Activated naive CD8-positive, alpha-beta T cell treated with anti-CD3 and anti-CD28 coated beads, Interleukin-2, amount 10 ng/mL, durations not matched to agents 7 days and 5 days (primary cell): ENCODE results near the gene SCN3A. TPM values are rescaled to one million over a fixed set of nuclear protein-coding genes. Genes with fewer than 3 reads are reported as not detected.

Experiments used
- ATAC-seq: fragments of 150-1000 bp; cut with Tn5 transposase; one replicate; pipeline ENCODE4 v1.10.0; 2021; ENCODE audit warnings: low read depth, moderate library complexity
- POLR2A ChIA-PET: fragments of 350-600 bp; sonication (Branson Sonifier 250); formaldehyde crosslinking; loops from one replicate; lab custom pipeline; 2021; ENCODE audit warnings: antibody characterized with exemption; lab: Charles Lee
- DNase-seq: peaks from one replicate; pipeline ENCODE4 v3.0.0; 2021
- H3K27ac Mint-ChIP-seq: one replicate; pipeline ENCODE4 v1.8.0; 2022; ENCODE audit warnings: mild to moderate bottlenecking, mixed read lengths
- H3K27me3 Mint-ChIP-seq: one replicate; pipeline ENCODE4 v1.8.0; 2022; ENCODE audit warnings: mild to moderate bottlenecking, moderate library complexity, mixed read lengths
- H3K36me3 Mint-ChIP-seq: one replicate; pipeline ENCODE4 v1.8.0; 2021; ENCODE audit warnings: mild to moderate bottlenecking, mixed read lengths
- H3K4me1 Mint-ChIP-seq: one replicate; pipeline ENCODE4 v1.8.0; 2021; ENCODE audit warnings: mixed read lengths
- H3K4me3 Mint-ChIP-seq: one replicate; pipeline ENCODE4 v1.8.0; 2022; ENCODE audit warnings: mild to moderate bottlenecking, moderate library complexity, mixed read lengths
- H3K9me3 Mint-ChIP-seq: one replicate; pipeline ENCODE4 v1.8.0; 2021; ENCODE audit warnings: mixed read lengths
- total RNA-seq, 2 experiments: library from RNA; stranded (reverse); gene quantifications; one replicate each; pipeline ENCODE4 v1.2.3, GENCODE V29; 2021

Gene SCN3A
- total RNA-seq, 2 experiments from 2014 or later = not detected

- Mint-ChIP-seq H3K27ac (no peak overlapping the region), H3K4me1 (no peaks in the 10 kb centered on the region), H3K9me3 (no peaks in the 10 kb centered on the region), H3K4me3 (no peak overlapping the region), H3K27me3 (peaks cover 2% of the 10 kb centered on the region), H3K36me3 (no peaks in the 10 kb centered on the region)
- POLR2A ChIA-PET = no interaction called here
- no peak for DNase-seq
- no peak for ATAC-seq
Observed at GRCh38 chr2:165214093-165214492, 10.2 kb upstream of the SCN3A start.

- DNase-seq = no peak
- Mint-ChIP-seq H3K4me1 (peaks cover 4% of the 10 kb centered on the region), H3K36me3 (no peaks in the 10 kb centered on the region), H3K27me3 (peaks cover 3% of the 10 kb centered on the region), H3K4me3 (no peak overlapping the region), H3K9me3 (no peaks in the 10 kb centered on the region), H3K27ac (no peak overlapping the region)
- POLR2A ChIA-PET = no interaction called here
- ATAC-seq = no peak
Observed at GRCh38 chr2:165208094-165208493, 4.2 kb upstream of the SCN3A start.

GRCh38 chr2:165205865-165206264 is 2.0 kb upstream of the SCN3A start:
- ATAC-seq = no peak
- peaks cover 4% of the 10 kb centered on the region for H3K4me1 Mint-ChIP-seq
- DNase-seq = no peak
- no peaks in the 10 kb centered on the region for H3K9me3 Mint-ChIP-seq
- POLR2A ChIA-PET = no interaction called here
- no peak overlapping the region for H3K4me3 Mint-ChIP-seq
- no peaks in the 10 kb centered on the region for H3K36me3 Mint-ChIP-seq
- H3K27me3 Mint-ChIP-seq = peaks cover 3% of the 10 kb centered on the region
- no peak overlapping the region for H3K27ac Mint-ChIP-seq

GRCh38 chr2:165202239-165202638 is 1.6 kb downstream of the SCN3A start:
- no peak overlapping the region for H3K27ac Mint-ChIP-seq
- DNase-seq = no peak
- peaks cover 4% of the 10 kb centered on the region for H3K4me1 Mint-ChIP-seq
- no peaks in the 10 kb centered on the region for H3K9me3 Mint-ChIP-seq
- no peaks in the 10 kb centered on the region for H3K36me3 Mint-ChIP-seq
- peaks cover 3% of the 10 kb centered on the region for H3K27me3 Mint-ChIP-seq
- H3K4me3 Mint-ChIP-seq = no peak overlapping the region
- POLR2A ChIA-PET = no interaction called here
- no peak for ATAC-seq

- POLR2A ChIA-PET = no interaction called here
- Mint-ChIP-seq H3K4me1 (no peaks in the 10 kb centered on the region), H3K36me3 (no peaks in the 10 kb centered on the region), H3K27ac (no peak overlapping the region), H3K9me3 (no peaks in the 10 kb centered on the region), H3K4me3 (no peak overlapping the region), H3K27me3 (peaks cover 8% of the 10 kb centered on the region)
- DNase-seq (no peak), ATAC-seq (no peak)
Observed at GRCh38 chr2:165198181-165198580, 5.7 kb downstream of the SCN3A start.

- H3K36me3 Mint-ChIP-seq = no peaks in the 10 kb centered on the region
- peaks cover 8% of the 10 kb centered on the region for H3K27me3 Mint-ChIP-seq
- ATAC-seq (no peak), DNase-seq (no peak)
- no peaks in the 10 kb centered on the region for H3K4me1 Mint-ChIP-seq
- no peaks in the 10 kb centered on the region for H3K9me3 Mint-ChIP-seq
- H3K27ac Mint-ChIP-seq = no peak overlapping the region
- POLR2A ChIA-PET = no interaction called here
- no peak overlapping the region for H3K4me3 Mint-ChIP-seq
Observed at GRCh38 chr2:165197346-165197745, 6.5 kb downstream of the SCN3A start.

- H3K9me3 Mint-ChIP-seq = no peaks in the 10 kb centered on the region
- no peaks in the 10 kb centered on the region for H3K36me3 Mint-ChIP-seq
- H3K4me1 Mint-ChIP-seq = no peaks in the 10 kb centered on the region
- POLR2A ChIA-PET = no interaction called here
- no peak overlapping the region for H3K4me3 Mint-ChIP-seq
- H3K27me3 Mint-ChIP-seq = peaks cover 8% of the 10 kb centered on the region
- DNase-seq (no peak), ATAC-seq (no peak)
- no peak overlapping the region for H3K27ac Mint-ChIP-seq
Observed at GRCh38 chr2:165196411-165196810, 7.4 kb downstream of the SCN3A start.

- no peaks in the 10 kb centered on the region for H3K36me3 Mint-ChIP-seq
- peaks cover 8% of the 10 kb centered on the region for H3K27me3 Mint-ChIP-seq
- POLR2A ChIA-PET = no interaction called here
- DNase-seq (no peak), ATAC-seq (no peak)
- H3K4me3 Mint-ChIP-seq = no peak overlapping the region
- no peaks in the 10 kb centered on the region for H3K9me3 Mint-ChIP-seq
- H3K27ac Mint-ChIP-seq = no peak overlapping the region
- no peaks in the 10 kb centered on the region for H3K4me1 Mint-ChIP-seq
Observed at GRCh38 chr2:165193178-165193777, 10.6 kb downstream of the SCN3A start.

GRCh38 chr2:165192729-165193128 is 11.1 kb downstream of the SCN3A start:
- Mint-ChIP-seq H3K9me3 (no peaks in the 10 kb centered on the region), H3K27me3 (peaks cover 8% of the 10 kb centered on the region), H3K27ac (no peak overlapping the region), H3K36me3 (no peaks in the 10 kb centered on the region), H3K4me3 (no peak overlapping the region), H3K4me1 (no peaks in the 10 kb centered on the region)
- ATAC-seq = no peak
- no peak for DNase-seq
- POLR2A ChIA-PET = no interaction called here

DNA sequence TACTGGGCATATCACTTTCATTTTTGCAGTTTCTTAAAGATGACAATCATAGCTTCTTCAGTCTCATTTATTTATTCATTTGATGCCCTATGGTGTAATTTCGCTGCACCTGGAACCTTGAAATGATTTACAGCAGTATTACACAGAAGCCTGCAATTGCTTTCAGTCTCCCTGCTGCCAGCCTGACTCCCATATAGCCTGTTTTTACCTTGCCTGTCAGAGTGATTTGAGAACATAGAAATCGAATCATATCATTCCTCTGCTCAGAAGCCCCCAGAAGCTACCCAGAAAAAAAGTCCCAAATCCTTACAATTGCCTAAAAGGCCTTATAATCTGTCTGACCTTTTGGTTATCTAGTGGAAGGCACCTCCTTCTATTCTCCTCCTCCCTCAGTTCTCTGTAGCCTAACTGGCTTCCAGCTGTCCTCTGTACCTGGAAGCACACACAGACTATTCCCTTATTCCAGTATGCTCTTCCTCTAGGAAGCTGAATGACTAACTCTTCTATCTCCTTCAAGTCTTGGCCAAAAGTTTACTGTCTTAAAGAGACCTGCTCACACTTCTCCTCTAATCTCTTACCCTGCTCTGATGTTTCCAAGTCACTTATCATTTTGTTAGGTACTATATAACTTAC is 12.6 kb downstream of the SCN3A start:
- ATAC-seq = no peak
- no peak overlapping the region for H3K4me3 Mint-ChIP-seq
- peaks cover 8% of the 10 kb centered on the region for H3K27me3 Mint-ChIP-seq
- no peak for DNase-seq
- POLR2A ChIA-PET = no interaction called here
- H3K9me3 Mint-ChIP-seq = no peaks in the 10 kb centered on the region
- H3K4me1 Mint-ChIP-seq = no peaks in the 10 kb centered on the region
- no peak overlapping the region for H3K27ac Mint-ChIP-seq
- H3K36me3 Mint-ChIP-seq = no peaks in the 10 kb centered on the region

DNA sequence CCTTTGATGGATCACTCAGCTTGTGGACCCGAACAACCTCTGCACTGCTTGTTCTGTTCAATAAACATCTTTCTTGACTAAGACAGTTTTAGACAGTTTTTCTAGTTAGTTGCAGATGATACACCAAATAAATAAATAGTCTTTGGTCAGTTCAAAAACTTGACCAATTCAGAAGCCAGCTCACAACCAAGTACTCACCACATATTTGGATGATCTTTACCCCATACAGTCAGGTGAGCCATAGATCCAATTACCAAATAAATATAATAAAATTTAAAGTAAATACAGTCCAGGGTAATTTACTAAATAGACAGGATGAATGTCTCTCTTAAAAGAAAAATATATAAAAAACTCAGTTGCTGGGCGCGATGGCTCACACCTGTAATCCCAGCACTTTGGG is 18.2 kb downstream of the SCN3A start:
- no peaks in the 10 kb centered on the region for H3K36me3 Mint-ChIP-seq
- no peak overlapping the region for H3K27ac Mint-ChIP-seq
- ATAC-seq (no peak), DNase-seq (no peak)
- POLR2A ChIA-PET = no interaction called here
- H3K27me3 Mint-ChIP-seq = peaks cover 2% of the 10 kb centered on the region
- H3K4me3 Mint-ChIP-seq = no peak overlapping the region
- no peaks in the 10 kb centered on the region for H3K4me1 Mint-ChIP-seq
- H3K9me3 Mint-ChIP-seq = no peaks in the 10 kb centered on the region

GRCh38 chr2:165182029-165182428 is 21.8 kb downstream of the SCN3A start:
- H3K27ac Mint-ChIP-seq = no peak overlapping the region
- POLR2A ChIA-PET = no interaction called here
- peaks cover 2% of the 10 kb centered on the region for H3K27me3 Mint-ChIP-seq
- ATAC-seq (no peak), DNase-seq (no peak)
- no peaks in the 10 kb centered on the region for H3K36me3 Mint-ChIP-seq
- no peaks in the 10 kb centered on the region for H3K4me1 Mint-ChIP-seq
- no peak overlapping the region for H3K4me3 Mint-ChIP-seq
- H3K9me3 Mint-ChIP-seq = no peaks in the 10 kb centered on the region

GRCh38 chr2:165176780-165177179 is 27.1 kb downstream of the SCN3A start:
- no peaks in the 10 kb centered on the region for H3K9me3 Mint-ChIP-seq
- H3K4me1 Mint-ChIP-seq = no peaks in the 10 kb centered on the region
- POLR2A ChIA-PET = no interaction called here
- H3K27ac Mint-ChIP-seq = no peak overlapping the region
- H3K36me3 Mint-ChIP-seq = no peaks in the 10 kb centered on the region
- no peak overlapping the region for H3K4me3 Mint-ChIP-seq
- H3K27me3 Mint-ChIP-seq = no peaks in the 10 kb centered on the region
- DNase-seq (no peak), ATAC-seq (no peak)

GRCh38 chr2:165173215-165173614 is 30.6 kb downstream of the SCN3A start:
- Mint-ChIP-seq H3K4me3 (no peak overlapping the region), H3K27me3 (peaks cover 2% of the 10 kb centered on the region), H3K4me1 (no peaks in the 10 kb centered on the region), H3K27ac (no peak overlapping the region), H3K9me3 (no peaks in the 10 kb centered on the region), H3K36me3 (no peaks in the 10 kb centered on the region)
- POLR2A ChIA-PET = no interaction called here
- DNase-seq (no peak), ATAC-seq (no peak)
